ENCODE data around the gene IL13.
"Not testable (repeated sequence)": the region's sequence is repeated elsewhere in the genome, so short reads cannot be mapped to it uniquely, and the experiment has no call there.

The IL13 gene

GRCh38 chr5:132633587-132633986 lies 24.4 kb upstream of the IL13 start:
- not testable (repeated sequence) for H3K18ac ChIP-seq (ENCODE audit: low read length); H4K12ac ChIP-seq (ENCODE audit: low read depth, low read length); H4K91ac ChIP-seq (ENCODE audit: low read depth, low read length); H3K4ac ChIP-seq (ENCODE audit: low read depth, low read length); H3K36me3 ChIP-seq (ENCODE audit: control insufficient read depth in 1 of 2, insufficient read depth in 2 of 2, low read length in 2 of 2); H3K27me3 ChIP-seq (ENCODE audit: insufficient read depth, low read length); H3K23ac ChIP-seq (ENCODE audit: low read length); H2BK5ac ChIP-seq (ENCODE audit: low read depth, low read length, poor library complexity); H2AFZ ChIP-seq (ENCODE audit: insufficient read depth, low read length, poor library complexity); H3K27ac ChIP-seq (ENCODE audit: low read depth, low read length); H4K8ac ChIP-seq (ENCODE audit: low read depth, low read length); DNase-seq; H3K79me1 ChIP-seq (ENCODE audit: low read length); H2AK5ac ChIP-seq (ENCODE audit: low read length); H2BK120ac ChIP-seq (ENCODE audit: insufficient read depth, low read length, poor library complexity); H2BK12ac ChIP-seq (ENCODE audit: low read length); H3K14ac ChIP-seq (ENCODE audit: low read length); H3K4me1 ChIP-seq (ENCODE audit: control insufficient read depth in 1 of 2, insufficient read depth in 2 of 2, low read length in 2 of 2); H3K4me3 ChIP-seq (ENCODE audit: low read depth, low read length); H3K9ac ChIP-seq (ENCODE audit: low read length); H3K79me2 ChIP-seq (ENCODE audit: control insufficient read depth, insufficient read depth, low read length, poor library complexity); H3K9me3 ChIP-seq (ENCODE audit: insufficient read depth, low read depth, low read length); H3K4me2 ChIP-seq (ENCODE audit: low read length)
- no CpG with 5 or more reads among the region's 4 CpGs for WGBS (ENCODE audit: extremely low coverage, insufficient coverage, insufficient read length)

- no peak overlapping the region for H4K91ac ChIP-seq (ENCODE audit: low read depth, low read length)
- WGBS (ENCODE audit: extremely low coverage, insufficient coverage, insufficient read length) = no CpG with 5 or more reads among the region's 4 CpGs
- no peak overlapping the region for H3K27ac ChIP-seq (ENCODE audit: low read depth, low read length)
These were observed 22.1 kb upstream of the IL13 start for GRCh38 chr5:132635873-132636272.

GRCh38 chr5:132637241-132637640 lies 20.7 kb upstream of the IL13 start:
- no peak overlapping the region for H3K9ac ChIP-seq (ENCODE audit: low read length)

More at GRCh38 chr5:132635873-132636272, 22.1 kb upstream of the IL13 start:
- Histone ChIP-seq H3K79me2 (ENCODE audit: control insufficient read depth, insufficient read depth, low read length, poor library complexity) (no peaks in the 10 kb centered on the region), H3K23ac (ENCODE audit: low read length) (no peak overlapping the region), H3K36me3 (ENCODE audit: control insufficient read depth in 1 of 2, insufficient read depth in 2 of 2, low read length in 2 of 2) (peaks cover 7 to 13% of the 10 kb centered on the region in 2 experiments), H3K4me1 (ENCODE audit: control insufficient read depth in 1 of 2, insufficient read depth in 2 of 2, low read length in 2 of 2) (no peaks in the 10 kb centered on the region), H2BK5ac (ENCODE audit: low read depth, low read length, poor library complexity) (no peak overlapping the region), H2AFZ (ENCODE audit: insufficient read depth, low read length, poor library complexity) (no peak overlapping the region), H3K18ac (ENCODE audit: low read length) (no peak overlapping the region), H2AK5ac (ENCODE audit: low read length) (no peak overlapping the region), H3K4me2 (ENCODE audit: low read length) (no peak overlapping the region), H3K9ac (ENCODE audit: low read length) (no peak overlapping the region), H2BK120ac (ENCODE audit: insufficient read depth, low read length, poor library complexity) (no peak overlapping the region), H3K4ac (ENCODE audit: low read depth, low read length) (no peak overlapping the region), H2BK12ac (ENCODE audit: low read length) (no peak overlapping the region), H4K12ac (ENCODE audit: low read depth, low read length) (no peak overlapping the region), H3K9me3 (ENCODE audit: insufficient read depth, low read depth, low read length) (no peaks in the 10 kb centered on the region), H3K4me3 (ENCODE audit: low read depth, low read length) (no peak overlapping the region), H3K79me1 (ENCODE audit: low read length) (no peaks in the 10 kb centered on the region), H3K27me3 (ENCODE audit: insufficient read depth, low read length) (no peaks in the 10 kb centered on the region), H4K8ac (ENCODE audit: low read depth, low read length) (no peak overlapping the region), H3K14ac (ENCODE audit: low read length) (no peak overlapping the region)
- DNase-seq = no peak

GRCh38 chr5:132639706-132640130 lies 18.3 kb upstream of the IL13 start:
- no CpG with 5 or more reads among the region's 2 CpGs for WGBS (ENCODE audit: extremely low coverage, insufficient coverage, insufficient read length)
- Histone ChIP-seq H3K27ac (ENCODE audit: low read depth, low read length) (no peak overlapping the region), H2BK5ac (ENCODE audit: low read depth, low read length, poor library complexity) (no peak overlapping the region), H4K91ac (ENCODE audit: low read depth, low read length) (no peak overlapping the region), H2BK12ac (ENCODE audit: low read length) (no peak overlapping the region), H3K9me3 (ENCODE audit: insufficient read depth, low read depth, low read length) (no peaks in the 10 kb centered on the region), H3K4me3 (ENCODE audit: low read depth, low read length) (no peak overlapping the region), H3K23ac (ENCODE audit: low read length) (no peak overlapping the region), H2BK120ac (ENCODE audit: insufficient read depth, low read length, poor library complexity) (no peak overlapping the region), H3K4ac (ENCODE audit: low read depth, low read length) (no peak overlapping the region), H3K79me1 (ENCODE audit: low read length) (no peaks in the 10 kb centered on the region), H3K27me3 (ENCODE audit: insufficient read depth, low read length) (no peaks in the 10 kb centered on the region), H2AK5ac (ENCODE audit: low read length) (no peak overlapping the region), H3K18ac (ENCODE audit: low read length) (no peak overlapping the region), H3K9ac (ENCODE audit: low read length) (no peak overlapping the region), H4K12ac (ENCODE audit: low read depth, low read length) (no peak overlapping the region), H3K79me2 (ENCODE audit: control insufficient read depth, insufficient read depth, low read length, poor library complexity) (no peaks in the 10 kb centered on the region), H4K8ac (ENCODE audit: low read depth, low read length) (no peak overlapping the region), H3K4me1 (ENCODE audit: control insufficient read depth in 1 of 2, insufficient read depth in 2 of 2, low read length in 2 of 2) (no peaks in the 10 kb centered on the region), H2AFZ (ENCODE audit: insufficient read depth, low read length, poor library complexity) (no peak overlapping the region), H3K14ac (ENCODE audit: low read length) (no peak overlapping the region), H3K4me2 (ENCODE audit: low read length) (no peak overlapping the region), H3K36me3 (ENCODE audit: control insufficient read depth in 1 of 2, insufficient read depth in 2 of 2, low read length in 2 of 2) (peaks cover 11 to 19% of the 10 kb centered on the region in 2 experiments)
- no peak for DNase-seq

More at GRCh38 chr5:132637241-132637640, 20.7 kb upstream of the IL13 start:
- H3K23ac ChIP-seq (ENCODE audit: low read length) = no peak overlapping the region
- H4K91ac ChIP-seq (ENCODE audit: low read depth, low read length) = no peak overlapping the region
- H3K4me3 ChIP-seq (ENCODE audit: low read depth, low read length) = no peak overlapping the region
- no peak overlapping the region for H2BK12ac ChIP-seq (ENCODE audit: low read length)
- no peak overlapping the region for H3K14ac ChIP-seq (ENCODE audit: low read length)
- H4K8ac ChIP-seq (ENCODE audit: low read depth, low read length) = no peak overlapping the region
- H3K4me1 ChIP-seq (ENCODE audit: control insufficient read depth in 1 of 2, insufficient read depth in 2 of 2, low read length in 2 of 2) = no peaks in the 10 kb centered on the region
- no peaks in the 10 kb centered on the region for H3K79me1 ChIP-seq (ENCODE audit: low read length)
- DNase-seq = peak; percentile 17 to 64
- no peaks in the 10 kb centered on the region for H3K27me3 ChIP-seq (ENCODE audit: insufficient read depth, low read length)
- no peak overlapping the region for H3K27ac ChIP-seq (ENCODE audit: low read depth, low read length)
- H3K79me2 ChIP-seq (ENCODE audit: control insufficient read depth, insufficient read depth, low read length, poor library complexity) = no peaks in the 10 kb centered on the region
- H2AFZ ChIP-seq (ENCODE audit: insufficient read depth, low read length, poor library complexity) = no peak overlapping the region
- peaks cover 7 to 13% of the 10 kb centered on the region in 2 experiments for H3K36me3 ChIP-seq (ENCODE audit: control insufficient read depth in 1 of 2, insufficient read depth in 2 of 2, low read length in 2 of 2)
- WGBS (ENCODE audit: extremely low coverage, insufficient coverage, insufficient read length) = no CpG with 5 or more reads among the region's 4 CpGs
- H2AK5ac ChIP-seq (ENCODE audit: low read length) = no peak overlapping the region
- no peak overlapping the region for H4K12ac ChIP-seq (ENCODE audit: low read depth, low read length)
- no peak overlapping the region for H2BK5ac ChIP-seq (ENCODE audit: low read depth, low read length, poor library complexity)
- H3K9me3 ChIP-seq (ENCODE audit: insufficient read depth, low read depth, low read length) = no peaks in the 10 kb centered on the region
- H3K18ac ChIP-seq (ENCODE audit: low read length) = no peak overlapping the region
- no peak overlapping the region for H2BK120ac ChIP-seq (ENCODE audit: insufficient read depth, low read length, poor library complexity)
- no peak overlapping the region for H3K4me2 ChIP-seq (ENCODE audit: low read length)
- H3K4ac ChIP-seq (ENCODE audit: low read depth, low read length) = no peak overlapping the region
